Germinal center (tissue), 1 donor: ENCODE data around the gene TMEM37.
"Not testable (repeated sequence)": the region's sequence is repeated elsewhere in the genome, so short reads cannot be mapped to it uniquely, and the experiment has no call there.

Experiments
- DNase-seq: peaks from one replicate; pipeline ENCODE4 v3.0.0; 2012; ENCODE audit warnings: mixed read lengths, low spot score

Gene TMEM37

GRCh38 chr2:119431155-119431975 is at the start of gene TMEM37:
Gene TMEM37, plus strand, starts transcription at chr2:119431854. Its CDS starts 50 bp downstream, at chr2:119431904.
- DNase-seq, result peak; percentile 73

GRCh38 chr2:119383410-119384140 is 48.1 kb upstream of the TMEM37 start:
- no peak for DNase-seq

GRCh38 chr2:119384971-119385370 is 46.7 kb upstream of the TMEM37 start:
- DNase-seq, result no peak

GRCh38 chr2:119385466-119385865 is 46.2 kb upstream of the TMEM37 start:
- no peak for DNase-seq

- DNase-seq, result no peak
Observed at GRCh38 chr2:119387381-119388129, 44.1 kb upstream of the TMEM37 start.

- DNase-seq, result no peak
Observed at GRCh38 chr2:119389615-119390306, 41.9 kb upstream of the TMEM37 start.

GRCh38 chr2:119393971-119394748 is 37.5 kb upstream of the TMEM37 start:
- DNase-seq, result no peak

- DNase-seq, result no peak
Observed at GRCh38 chr2:119397196-119397595, 34.5 kb upstream of the TMEM37 start.

GRCh38 chr2:119402106-119402505 is 29.5 kb upstream of the TMEM37 start:
- DNase-seq, result no peak

GRCh38 chr2:119402645-119403560 is 28.8 kb upstream of the TMEM37 start:
- DNase-seq, result no peak

- not testable (repeated sequence) for DNase-seq
Observed at GRCh38 chr2:119403618-119404017, 28.0 kb upstream of the TMEM37 start.

- no peak for DNase-seq
Observed at GRCh38 chr2:119405151-119405550, 26.5 kb upstream of the TMEM37 start.

GRCh38 chr2:119407430-119408220 is 24.0 kb upstream of the TMEM37 start:
- peak; percentile 62 for DNase-seq

GRCh38 chr2:119408221-119408619 is 23.4 kb upstream of the TMEM37 start:
- no peak for DNase-seq

GRCh38 chr2:119409506-119409905 is 22.1 kb upstream of the TMEM37 start:
- no peak for DNase-seq

- DNase-seq, result no peak
Observed at GRCh38 chr2:119414894-119415293, 16.8 kb upstream of the TMEM37 start.

GRCh38 chr2:119415630-119416029 is 16.0 kb upstream of the TMEM37 start:
- DNase-seq, result no peak

GRCh38 chr2:119416299-119416923 is 15.2 kb upstream of the TMEM37 start:
- DNase-seq, result no peak

- DNase-seq, result no peak
Observed at GRCh38 chr2:119417908-119418307, 13.7 kb upstream of the TMEM37 start.
